NCI-H82 treated with DMSO at 0.1 percent for 48 hours (cell line): ENCODE results near the gene DDX46.
"Not testable (repeated sequence)": the region's sequence is repeated elsewhere in the genome, so short reads cannot be mapped to it uniquely, and the experiment has no call there.

Experiments
- DNase-seq: peaks from one replicate; lab custom pipeline; 2025; ENCODE audit not compliant: unreplicated experiment; lab: John Stamatoyannopoulos, UW

The DDX46 gene

GRCh38 chr5:134758504-134759341, at the start of gene DDX46:
DDX46 (plus strand) TSS chr5:134758779; CDS start chr5:134758939, 160 bp downstream.
- peak; percentile 78 for DNase-seq

- DNase-seq, result no peak
Measured at GRCh38 chr5:134714120-134714519, 44.5 kb upstream of the DDX46 start.

- DNase-seq, result no peak
Measured at GRCh38 chr5:134714541-134714940, 44.0 kb upstream of the DDX46 start.

- not testable (repeated sequence) for DNase-seq
Measured at GRCh38 chr5:134715466-134715865, 43.1 kb upstream of the DDX46 start.

- no peak for DNase-seq
Measured at GRCh38 chr5:134724872-134725271, 33.7 kb upstream of the DDX46 start.

- no peak for DNase-seq
Measured at GRCh38 chr5:134732819-134733218, 25.8 kb upstream of the DDX46 start.

- DNase-seq, result no peak
Measured at GRCh38 chr5:134735243-134735642, 23.3 kb upstream of the DDX46 start.

GRCh38 chr5:134736173-134736812, 22.3 kb upstream of the DDX46 start:
- DNase-seq, result no peak

GRCh38 chr5:134738133-134738962, 20.2 kb upstream of the DDX46 start, which contains the start of gene CAMLG:
CAMLG (plus strand) TSS chr5:134738548; CDS start chr5:134738621, 73 bp downstream.
- peak; percentile 83 for DNase-seq

GRCh38 chr5:134738963-134739661, 19.5 kb upstream of the DDX46 start:
- no peak for DNase-seq

- no peak for DNase-seq
Measured at GRCh38 chr5:134741052-134741451, 17.5 kb upstream of the DDX46 start.

- no peak for DNase-seq
Measured at GRCh38 chr5:134742134-134742533, 16.4 kb upstream of the DDX46 start.

- no peak for DNase-seq
Measured at GRCh38 chr5:134749415-134749814, 9.2 kb upstream of the DDX46 start.

GRCh38 chr5:134758176-134758503, 439 bp upstream of the DDX46 start:
- no peak for DNase-seq

- not testable (repeated sequence) for DNase-seq
Measured at GRCh38 chr5:134767528-134768291, 9.1 kb downstream of the DDX46 start.

GRCh38 chr5:134769206-134769605, 10.6 kb downstream of the DDX46 start:
- no peak for DNase-seq

- no peak for DNase-seq
Measured at GRCh38 chr5:134772461-134773125, 14.0 kb downstream of the DDX46 start.

GRCh38 chr5:134777366-134777765, 18.8 kb downstream of the DDX46 start:
- no peak for DNase-seq

GRCh38 chr5:134784241-134784920, 25.8 kb downstream of the DDX46 start:
- DNase-seq, result no peak
